ENCODE results near the gene SEMA3C.

DNA sequence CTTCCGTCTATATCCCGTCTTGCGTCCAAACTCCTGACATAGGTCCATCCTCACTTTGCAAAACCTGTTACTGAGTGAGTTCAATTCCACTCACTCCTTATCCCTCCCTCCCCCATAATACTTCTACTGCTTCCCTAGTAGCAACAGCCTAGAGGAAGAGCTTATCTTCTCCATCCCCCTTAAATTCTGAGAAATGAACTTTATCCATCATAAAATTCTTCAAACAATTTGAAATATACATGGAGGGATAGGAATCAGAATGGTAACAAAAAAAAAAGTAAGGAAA lies 27.6 kb downstream of the SEMA3C start:
- TF ChIP-seq CTCF (conservative IDR thresholded peaks at IDR 0.05; ENCODE audit: low read length), result no peak
- TF ChIP-seq EZH2phosphoT487 (IDR thresholded peaks at IDR 0.05; ENCODE audit: borderline replicate concordance), result no peak

Measured in Loucy (cell line).